C4-2B (cell line): ENCODE results near the gene KREMEN1.

Source experiments
- CTCF ChIP-seq: fragments of 450-650 bp; conservative IDR thresholded peaks from 2 replicates; pipeline ENCODE4 v1.5.1; 2017; ENCODE audit warnings: mild to moderate bottlenecking
- ZFX ChIP-seq: fragments of 450-650 bp; IDR thresholded peaks from 2 replicates; pipeline ENCODE4 v1.6.1; 2017

DNA sequence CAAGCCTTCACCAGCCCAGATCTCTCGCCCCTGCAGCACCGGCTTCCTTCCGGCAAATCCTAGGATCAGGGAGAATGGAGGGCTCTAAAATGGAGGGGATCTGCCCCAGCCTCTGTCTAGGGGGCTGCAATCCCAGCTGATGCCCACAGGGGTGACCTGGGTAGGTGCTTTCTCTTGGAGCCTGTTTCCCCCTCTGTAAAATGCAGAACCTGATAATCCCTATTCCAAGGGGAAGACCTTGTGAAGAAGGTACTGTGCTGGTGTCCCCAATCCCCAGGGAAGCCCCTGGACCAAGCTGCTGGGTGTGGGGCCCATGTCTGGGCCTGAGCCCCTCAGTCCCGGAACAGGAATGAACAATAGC lies 135.6 kb downstream of the KREMEN1 start:
- TF ChIP-seq CTCF (no peak), ZFX (no peak)
